Activated naive CD4-positive, alpha-beta T cell treated with anti-CD3 and anti-CD28 coated beads for 36 hours (primary cell): ENCODE results near the gene DYNLRB1. TPM values are rescaled to one million over a fixed set of nuclear protein-coding genes. Genes with fewer than 3 reads are reported as not detected.
"Not testable (repeated sequence)": the region's sequence is repeated elsewhere in the genome, so short reads cannot be mapped to it uniquely, and the experiment has no call there.

ENCODE experiments used
- CTCF ChIA-PET: fragments of 350-600 bp; sonication (Branson Sonifier 250); formaldehyde crosslinking; loops from one replicate; lab custom pipeline; 2021; ENCODE audit warnings: antibody characterized with exemption; lab: Charles Lee
- DNase-seq: peaks from one replicate; pipeline ENCODE4 v3.0.0-alpha.2; 2020
- H3K27ac Mint-ChIP-seq: one replicate; pipeline ENCODE4 v1.8.0; 2021; ENCODE audit warnings: mild to moderate bottlenecking, mixed read lengths
- H3K27me3 Mint-ChIP-seq: one replicate; pipeline ENCODE4 v1.8.0; 2021; ENCODE audit warnings: low read depth, mixed read lengths
- H3K36me3 Mint-ChIP-seq: one replicate; pipeline ENCODE4 v1.8.0; 2021; ENCODE audit warnings: low read depth, mixed read lengths
- H3K4me1 Mint-ChIP-seq: one replicate; pipeline ENCODE4 v1.8.0; 2021; ENCODE audit warnings: low read depth, mixed read lengths
- H3K4me3 Mint-ChIP-seq: one replicate; pipeline ENCODE4 v1.8.0; 2021; ENCODE audit warnings: mild to moderate bottlenecking, moderate library complexity, mixed read lengths
- H3K9me3 Mint-ChIP-seq: one replicate; pipeline ENCODE4 v1.8.0; 2021; ENCODE audit warnings: mixed read lengths
- intact Hi-C: fragments of 100-400 bp; cut with micrococcal nuclease; formaldehyde crosslinking; loops from one replicate; pipeline ENCODE4 v1.15.1; 2023
- total RNA-seq, 2 experiments: library from RNA; stranded (reverse); gene quantifications; one replicate each; pipeline ENCODE4 v1.2.3, GENCODE V29; 2021

The DYNLRB1 gene
- total RNA-seq, 2 experiments from 2014 or later, result 81.9 to 92.9 TPM

DNA sequence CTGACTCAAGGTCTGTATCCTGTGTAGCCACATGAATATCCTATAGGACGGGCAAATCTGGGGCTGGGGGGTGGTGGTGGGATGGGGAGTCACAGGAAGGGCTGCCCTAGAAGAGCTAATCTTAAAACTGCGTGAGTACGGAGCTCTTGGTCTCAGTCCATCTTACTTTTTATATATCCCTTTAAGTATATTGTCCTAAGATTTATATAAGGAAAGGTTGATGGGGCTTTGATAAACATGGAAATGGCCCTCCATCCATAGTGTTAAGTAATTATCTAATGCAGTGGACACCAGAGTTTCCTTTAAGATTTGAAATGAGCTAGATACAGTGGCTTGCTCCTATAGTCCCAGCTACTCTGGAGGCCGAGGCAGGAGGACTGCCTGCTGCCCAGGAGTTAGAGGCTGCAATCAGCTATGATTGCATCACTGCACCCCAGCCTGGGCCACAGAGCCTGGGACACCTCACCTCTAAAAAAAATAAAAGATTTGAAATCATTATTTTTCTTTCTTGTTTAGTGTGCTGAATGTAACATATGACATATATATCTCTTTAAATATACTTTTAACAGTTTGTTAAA is 24.2 kb upstream of the DYNLRB1 start:
- H3K4me3 Mint-ChIP-seq, result no peak overlapping the region
- no peak for DNase-seq
- H3K27me3 Mint-ChIP-seq, result no peaks in the 10 kb centered on the region
- H3K4me1 Mint-ChIP-seq, result no peaks in the 10 kb centered on the region
- intact Hi-C loops, result no loop called here
- no peak overlapping the region for H3K27ac Mint-ChIP-seq
- no peaks in the 10 kb centered on the region for H3K9me3 Mint-ChIP-seq
- peaks cover 41% of the 10 kb centered on the region for H3K36me3 Mint-ChIP-seq
- CTCF ChIA-PET, result interaction anchor here (0.7 to 2.6 kb wide), 3 partner anchors 70 to 301 kb away, joined by 3 to 9 read pairs (median 4); no protein-coding TSS in a partner anchor

DNA sequence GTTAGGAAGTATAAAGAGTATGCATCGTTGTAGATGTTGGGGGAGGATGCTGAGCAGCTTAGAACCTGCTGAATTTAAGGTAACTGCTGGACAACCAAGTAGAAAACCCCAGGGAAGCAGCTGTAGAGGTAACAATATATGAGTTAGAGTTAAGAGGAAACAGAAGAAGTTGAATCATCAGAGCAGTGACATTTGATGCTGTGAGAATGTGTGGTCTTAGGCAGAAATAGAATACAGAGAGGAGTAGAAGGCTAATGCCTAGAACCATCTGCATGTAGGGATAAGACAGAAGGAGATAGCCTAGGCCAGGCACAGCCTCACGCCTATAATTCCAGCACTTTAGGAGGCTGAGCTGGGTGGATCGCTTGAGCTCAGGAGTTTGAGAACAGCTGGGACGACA is 22.6 kb upstream of the DYNLRB1 start:
- H3K4me3 Mint-ChIP-seq, result no peak overlapping the region
- peaks cover 3% of the 10 kb centered on the region for H3K9me3 Mint-ChIP-seq
- no peaks in the 10 kb centered on the region for H3K4me1 Mint-ChIP-seq
- H3K27me3 Mint-ChIP-seq, result no peaks in the 10 kb centered on the region
- H3K27ac Mint-ChIP-seq, result no peak overlapping the region
- intact Hi-C loops, result no loop called here
- H3K36me3 Mint-ChIP-seq, result peaks cover 52% of the 10 kb centered on the region
- DNase-seq, result no peak
- CTCF ChIA-PET, result interaction anchor here (2.6 kb wide), 1 partner anchor 180 kb away, joined by 9 read pairs; no protein-coding TSS in a partner anchor

DNA sequence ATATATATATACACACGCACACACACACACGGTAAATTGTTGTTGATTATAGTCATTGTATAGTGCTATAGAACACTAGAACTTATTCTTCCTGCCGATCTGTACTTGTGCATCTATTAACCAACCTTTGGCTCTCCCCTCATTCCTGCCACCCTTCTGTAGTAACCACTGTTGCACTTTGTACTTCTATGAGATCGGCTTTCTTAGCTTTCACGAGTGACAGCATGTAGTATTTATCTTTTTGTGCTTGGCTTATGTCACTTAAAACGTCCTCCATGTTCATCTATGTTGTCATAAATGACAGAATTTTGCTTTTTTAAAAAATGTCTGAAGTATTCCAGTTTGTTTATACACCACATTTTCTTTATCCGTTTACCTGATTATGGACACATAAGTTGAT is 20.9 kb upstream of the DYNLRB1 start:
- Mint-ChIP-seq H3K4me1 (no peaks in the 10 kb centered on the region), H3K27ac (no peak overlapping the region), H3K36me3 (peaks cover 56% of the 10 kb centered on the region), H3K27me3 (no peaks in the 10 kb centered on the region), H3K9me3 (peaks cover 12% of the 10 kb centered on the region), H3K4me3 (no peak overlapping the region)
- CTCF ChIA-PET, result interaction anchor here (1.6 kb wide), 1 partner anchor 183 kb away, joined by 8 read pairs; no protein-coding TSS in a partner anchor
- intact Hi-C loops, result no loop called here
- DNase-seq, result no peak

DNA sequence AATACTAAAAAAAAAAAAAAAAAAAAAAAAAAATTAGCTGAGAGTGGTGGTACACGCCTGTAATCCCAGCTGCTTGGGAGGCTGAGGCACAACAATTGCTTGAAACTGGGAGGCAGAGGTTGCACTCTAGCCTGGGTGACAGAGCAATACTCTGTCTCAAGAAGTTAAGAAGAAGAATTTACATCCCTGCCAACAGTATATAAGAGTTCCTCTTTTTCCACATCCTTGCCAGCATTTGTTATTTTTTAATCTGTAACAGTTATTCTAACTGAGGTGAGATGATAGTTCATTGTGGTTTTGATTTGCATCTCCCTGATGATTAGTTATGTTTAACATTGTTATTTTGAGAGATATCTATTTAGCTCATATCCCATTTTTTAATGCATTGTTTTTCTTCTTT is 20.3 kb upstream of the DYNLRB1 start:
- CTCF ChIA-PET, result interaction anchor here (1.6 kb wide), 1 partner anchor 183 kb away, joined by 8 read pairs; no protein-coding TSS in a partner anchor
- H3K4me1 Mint-ChIP-seq, result no peaks in the 10 kb centered on the region
- H3K4me3 Mint-ChIP-seq, result no peak overlapping the region
- intact Hi-C loops, result no loop called here
- H3K27me3 Mint-ChIP-seq, result no peaks in the 10 kb centered on the region
- H3K36me3 Mint-ChIP-seq, result peaks cover 58% of the 10 kb centered on the region
- no peak overlapping the region for H3K27ac Mint-ChIP-seq
- peaks cover 18% of the 10 kb centered on the region for H3K9me3 Mint-ChIP-seq
- DNase-seq, result no peak

DNA sequence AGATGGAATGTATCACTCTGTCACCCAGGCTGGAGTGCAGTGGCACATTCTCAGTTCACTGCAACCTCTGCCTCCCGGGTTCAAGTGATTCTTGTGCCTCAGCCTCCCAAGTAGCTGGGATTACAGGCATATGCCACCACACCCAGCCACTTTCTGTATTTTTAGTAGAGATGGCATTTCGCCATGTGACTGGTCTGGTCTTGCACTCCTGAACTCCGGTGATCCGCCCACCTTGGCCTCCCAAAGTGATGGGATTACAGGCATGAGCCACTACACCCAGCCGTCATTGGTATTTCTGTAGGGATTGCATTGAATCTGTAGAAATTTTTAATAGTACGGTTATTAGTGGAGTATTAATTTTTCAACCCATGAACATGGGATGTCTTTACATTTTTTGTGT is 18.6 kb upstream of the DYNLRB1 start:
- CTCF ChIA-PET, H3K27ac Mint-ChIP-seq, H3K27me3 Mint-ChIP-seq, DNase-seq, H3K4me3 Mint-ChIP-seq, H3K4me1 Mint-ChIP-seq, intact Hi-C loops: not testable (repeated sequence)
- peaks cover 56% of the 10 kb centered on the region for H3K36me3 Mint-ChIP-seq
- H3K9me3 Mint-ChIP-seq, result peaks cover 19% of the 10 kb centered on the region

DNA sequence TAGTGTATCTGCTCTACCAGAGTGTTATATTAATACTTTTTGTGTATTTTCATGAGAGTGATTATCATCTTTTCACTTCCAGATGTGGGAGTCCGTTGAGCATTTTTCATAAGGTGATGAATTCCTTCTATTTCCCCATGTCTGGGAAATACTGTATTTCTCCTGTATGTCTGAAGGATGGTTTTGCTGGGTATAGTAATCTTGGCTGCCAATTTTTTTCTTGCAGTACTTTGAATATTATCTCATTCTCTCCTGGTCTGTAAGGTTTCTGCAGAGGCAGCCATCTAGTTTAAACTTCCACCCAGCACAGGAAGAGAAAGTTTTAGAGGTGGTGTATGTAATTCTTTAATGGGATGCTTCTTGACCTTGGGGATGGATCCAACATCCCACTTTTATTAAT is 15.4 kb upstream of the DYNLRB1 start:
- H3K36me3 Mint-ChIP-seq, result peaks cover 46% of the 10 kb centered on the region
- DNase-seq, result no peak
- H3K9me3 Mint-ChIP-seq, result peaks cover 19% of the 10 kb centered on the region
- intact Hi-C loops, result no loop called here
- H3K4me1 Mint-ChIP-seq, result no peaks in the 10 kb centered on the region
- CTCF ChIA-PET, result no interaction called here
- H3K4me3 Mint-ChIP-seq, result no peak overlapping the region
- H3K27me3 Mint-ChIP-seq, result no peaks in the 10 kb centered on the region
- no peak overlapping the region for H3K27ac Mint-ChIP-seq

DNA sequence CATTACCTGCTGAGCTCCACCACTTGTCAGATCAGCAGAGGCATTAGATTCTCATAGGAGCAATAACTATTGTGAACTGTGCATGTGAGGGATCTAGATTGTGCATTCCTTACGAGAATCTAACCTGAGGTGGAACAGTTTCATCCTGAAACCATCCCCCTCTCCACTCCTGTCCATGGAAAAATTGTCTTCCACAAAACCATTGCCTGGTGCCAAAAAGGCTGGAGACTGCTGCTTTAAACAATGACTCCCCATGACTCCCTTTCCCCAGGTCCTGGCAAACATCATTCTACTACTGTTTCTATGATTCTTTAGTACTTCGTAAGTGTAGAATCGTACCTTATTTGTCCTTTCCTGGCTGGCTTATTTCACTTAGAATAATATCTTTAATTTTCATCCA is 9.7 kb upstream of the DYNLRB1 start:
- Mint-ChIP-seq H3K27ac (no peak overlapping the region), H3K27me3 (no peaks in the 10 kb centered on the region), H3K9me3 (no peaks in the 10 kb centered on the region), H3K36me3 (peaks cover 8% of the 10 kb centered on the region), H3K4me1 (no peaks in the 10 kb centered on the region), H3K4me3 (no peak overlapping the region)
- CTCF ChIA-PET, result interaction anchor here (1.8 kb wide), 1 partner anchor 194 kb away, joined by 5 read pairs; no protein-coding TSS in a partner anchor
- no peak for DNase-seq
- intact Hi-C loops, result no loop called here

DNA sequence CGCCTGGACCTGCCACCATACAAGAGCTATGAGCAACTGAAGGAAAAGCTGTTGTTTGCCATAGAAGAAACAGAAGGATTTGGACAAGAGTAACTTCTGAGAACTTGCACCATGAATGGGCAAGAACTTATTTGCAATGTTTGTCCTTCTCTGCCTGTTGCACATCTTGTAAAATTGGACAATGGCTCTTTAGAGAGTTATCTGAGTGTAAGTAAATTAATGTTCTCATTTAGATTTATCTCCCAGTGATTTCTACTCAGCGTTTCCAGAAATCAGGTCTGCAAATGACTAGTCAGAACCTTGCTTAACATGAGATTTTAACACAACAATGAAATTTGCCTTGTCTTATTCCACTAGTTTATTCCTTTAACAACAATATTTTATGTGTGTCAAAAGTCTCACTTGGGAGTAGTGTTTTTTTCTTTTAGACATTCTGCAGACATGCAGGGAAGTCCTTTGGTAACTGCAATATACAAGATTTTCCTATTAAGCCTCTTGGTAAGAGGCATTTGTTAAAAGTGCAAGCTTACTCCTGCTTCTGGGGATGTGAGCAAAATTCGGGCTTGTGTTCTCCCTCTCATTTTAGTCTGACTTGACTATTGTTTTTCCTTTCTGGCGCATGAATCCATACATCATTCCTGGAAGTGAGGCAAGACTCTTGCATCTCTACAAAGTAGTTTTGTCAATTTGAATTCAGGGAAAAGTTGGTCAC is 8.4 kb upstream of the DYNLRB1 start:
- Mint-ChIP-seq H3K36me3 (peaks cover 8% of the 10 kb centered on the region), H3K4me1 (no peaks in the 10 kb centered on the region)
- CTCF ChIA-PET, result interaction anchor here (1.0 kb wide), 1 partner anchor 195 kb away, joined by 4 read pairs; no protein-coding TSS in a partner anchor

DNA sequence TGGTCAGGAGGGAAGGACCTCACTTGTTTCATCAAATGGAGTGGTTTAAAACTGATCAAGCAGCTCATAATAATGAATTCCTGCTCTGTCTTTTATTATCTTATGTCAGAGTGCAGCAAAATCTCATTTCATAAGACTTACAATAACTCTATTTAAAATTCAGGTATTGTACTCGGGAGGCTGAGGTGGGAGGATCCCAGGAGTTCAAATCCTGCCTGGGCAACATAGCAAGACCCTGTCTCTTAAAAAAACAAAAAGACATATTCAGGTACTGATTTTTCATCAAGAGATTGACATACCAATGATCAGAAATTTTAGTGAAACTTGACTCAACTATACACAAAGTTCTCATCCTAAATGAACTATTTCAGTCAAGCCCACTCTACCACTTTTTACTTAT is 5.6 kb upstream of the DYNLRB1 start:
- intact Hi-C loops, result loop anchor here (10.0 kb wide), 1 partner anchor 396 kb away; the partner anchor contains the start of gene EIF2S2
- H3K4me3 Mint-ChIP-seq, result no peak overlapping the region
- CTCF ChIA-PET, result interaction anchor here (0.6 kb wide), 1 partner anchor 33 kb away, joined by 7 read pairs; no protein-coding TSS in a partner anchor
- peaks cover 6% of the 10 kb centered on the region for H3K4me1 Mint-ChIP-seq
- H3K36me3 Mint-ChIP-seq, result peaks cover 3% of the 10 kb centered on the region
- H3K9me3 Mint-ChIP-seq, result no peaks in the 10 kb centered on the region
- DNase-seq, result no peak
- H3K27ac Mint-ChIP-seq, result no peak overlapping the region
- no peaks in the 10 kb centered on the region for H3K27me3 Mint-ChIP-seq

More for the DNA sequence above, 8.4 kb upstream of the DYNLRB1 start:
- H3K27ac Mint-ChIP-seq, result no peak overlapping the region
- no peak for DNase-seq
- H3K4me3 Mint-ChIP-seq, result no peak overlapping the region
- intact Hi-C loops, result no loop called here
- no peaks in the 10 kb centered on the region for H3K9me3 Mint-ChIP-seq
- H3K27me3 Mint-ChIP-seq, result no peaks in the 10 kb centered on the region

DNA sequence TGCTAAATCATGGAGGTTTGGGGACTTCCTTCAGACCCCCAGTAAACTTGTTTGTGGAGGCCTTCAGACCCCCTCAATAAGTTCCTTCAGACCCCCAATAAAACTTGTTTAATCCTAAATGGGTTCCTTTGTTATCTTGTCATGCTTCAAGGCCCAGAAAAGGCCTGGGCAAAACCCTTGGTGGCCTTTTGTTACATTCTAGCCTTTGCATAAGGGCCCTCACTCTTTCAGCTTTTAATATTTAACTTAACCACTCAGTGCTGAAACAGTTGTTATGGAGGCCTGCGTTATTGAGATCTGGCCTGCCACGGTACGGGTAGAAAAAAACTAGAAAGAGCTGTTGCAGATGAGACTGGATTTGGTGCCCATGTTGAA is 4.3 kb upstream of the DYNLRB1 start:
- DNase-seq, result no peak
- H3K4me3 Mint-ChIP-seq, result no peak overlapping the region
- CTCF ChIA-PET, result interaction anchor here (1.0 to 1.3 kb wide), 2 partner anchors 50 to 199 kb away, joined by 3 to 4 read pairs; no protein-coding TSS in a partner anchor
- H3K4me1 Mint-ChIP-seq, result peaks cover 6% of the 10 kb centered on the region
- no peak overlapping the region for H3K27ac Mint-ChIP-seq
- intact Hi-C loops, result loop anchor here (10.0 kb wide), 1 partner anchor 397 kb away; the partner anchor contains the start of gene EIF2S2
- peaks cover 5% of the 10 kb centered on the region for H3K36me3 Mint-ChIP-seq
- H3K9me3 Mint-ChIP-seq, result no peaks in the 10 kb centered on the region
- H3K27me3 Mint-ChIP-seq, result no peaks in the 10 kb centered on the region

DNA sequence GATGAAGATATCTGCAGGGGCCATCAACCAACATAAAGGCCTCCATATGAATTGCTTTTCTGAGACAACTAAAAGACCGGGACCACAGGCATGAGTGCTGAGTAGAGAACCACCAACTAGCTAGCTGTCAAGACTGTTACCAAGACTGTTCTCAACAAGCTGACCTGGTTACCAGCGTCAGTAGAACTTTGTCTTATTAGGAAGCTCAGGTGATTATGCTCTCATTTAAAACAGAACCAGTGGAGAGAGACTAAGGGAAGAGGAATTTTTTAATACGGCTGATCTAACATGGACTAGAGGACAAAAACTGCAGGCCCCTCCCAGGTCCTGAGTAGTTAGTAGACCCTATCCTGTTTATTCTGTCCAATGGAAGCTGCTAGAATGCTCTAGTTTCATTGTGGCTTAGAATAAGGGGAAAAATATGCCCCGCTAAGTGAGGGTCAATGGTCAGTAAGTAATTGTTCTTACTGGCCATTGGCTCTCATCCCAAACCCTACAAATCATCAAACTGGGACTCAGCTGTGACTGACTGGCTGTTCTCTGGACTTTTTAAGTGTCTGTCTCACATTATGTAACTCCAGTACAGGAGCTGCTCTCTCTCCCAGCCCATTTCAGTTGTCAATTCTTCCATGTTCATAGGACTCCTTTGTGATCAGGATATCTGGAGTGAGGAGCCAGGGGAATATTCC is 3.8 kb upstream of the DYNLRB1 start:
- Mint-ChIP-seq H3K36me3 (peaks cover 5% of the 10 kb centered on the region), H3K4me1 (peaks cover 6% of the 10 kb centered on the region), H3K9me3 (no peaks in the 10 kb centered on the region), H3K4me3 (no peak overlapping the region), H3K27me3 (no peaks in the 10 kb centered on the region), H3K27ac (no peak overlapping the region)
- no peak for DNase-seq
- intact Hi-C loops, result loop anchor here (10.0 kb wide), 1 partner anchor 398 kb away; the partner anchor contains the start of gene EIF2S2
- CTCF ChIA-PET, result interaction anchor here (1.0 to 1.3 kb wide), 2 partner anchors 51 to 200 kb away, joined by 3 to 4 read pairs; no protein-coding TSS in a partner anchor

DNA sequence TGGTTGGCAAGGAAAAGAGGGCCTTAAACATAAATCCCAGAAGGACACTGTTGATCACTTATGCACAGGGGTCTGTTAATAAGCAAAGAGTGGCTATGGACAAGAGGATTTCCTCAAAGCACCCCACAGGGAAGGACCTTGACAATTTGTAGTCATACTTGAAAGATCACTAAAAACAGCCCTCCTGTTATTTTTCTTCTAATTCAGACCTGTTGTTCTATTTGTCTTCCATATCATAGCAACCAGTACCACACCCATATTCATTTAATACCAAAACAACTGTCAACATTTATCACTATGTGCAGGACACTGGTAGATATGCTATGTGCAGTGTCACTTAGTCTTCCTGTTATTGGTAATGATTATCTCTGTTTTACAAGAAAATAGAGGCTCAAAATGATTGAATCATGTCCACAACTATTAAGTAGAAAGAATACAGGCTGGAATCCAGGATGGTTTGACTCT is 3.2 kb upstream of the DYNLRB1 start:
- H3K27me3 Mint-ChIP-seq, result no peaks in the 10 kb centered on the region
- H3K9me3 Mint-ChIP-seq, result no peaks in the 10 kb centered on the region
- CTCF ChIA-PET, result no interaction called here
- no peak for DNase-seq
- H3K27ac Mint-ChIP-seq, result no peak overlapping the region
- H3K4me3 Mint-ChIP-seq, result no peak overlapping the region
- H3K4me1 Mint-ChIP-seq, result peaks cover 9% of the 10 kb centered on the region
- peaks cover 5% of the 10 kb centered on the region for H3K36me3 Mint-ChIP-seq
- intact Hi-C loops, result loop anchor here (10.0 kb wide), 1 partner anchor 398 kb away; the partner anchor contains the start of gene EIF2S2
